HepG2 (cell line): Measurements from ENCODE around the gene CFAP221. TPM values are rescaled to one million over a fixed set of nuclear protein-coding genes. Genes with fewer than 3 reads are reported as not detected.

Source experiments
- ATAC-seq: fragments of 200-7000 bp; cut with Tn5 transposase; 3 replicates; pipeline ENCODE4 v1.9.1; 2020; ENCODE audit warnings: mild to moderate bottlenecking, moderate library complexity
- BruUV-seq: library from RNA; stranded (reverse); fragments of 400-500 nt; replicated peaks from 2 replicates; lab custom pipeline; 2021; lab: Mats Ljungman, UMichigan
- CTCF ChIA-PET: fragments of 300-600 bp; formaldehyde crosslinking; extraction: SDS; loops from one replicate; lab custom pipeline; 2021; ENCODE audit warnings: low total read pairs, inconsistent platforms, low intra/inter-chr PET ratio; lab: Yijun Ruan, JAX
- POLR2A ChIA-PET: fragments of 350-600 bp; sonication (Branson Sonifier 250); formaldehyde crosslinking; loops from one replicate; lab custom pipeline; 2020; ENCODE audit warnings: antibody characterized with exemption, inconsistent platforms; lab: Yijun Ruan, JAX
- DNase-seq: peaks from one replicate; pipeline ENCODE4 v3.0.0-alpha.2; 2015; ENCODE audit warnings: low spot score
- FAIRE-seq: peaks from 3 replicates; lab custom pipeline; 2011; peaks lifted over from hg19 to GRCh38; lab: Jason Lieb, UNC
- H2AFZ ChIP-seq: one replicate; pipeline ENCODE4 v1.6.1; 2011; ENCODE audit warnings: low read length, inconsistent platforms
- H3K27ac ChIP-seq: fragments of 300-600 bp; 3 replicates; pipeline ENCODE4 v1.8.0; 2011; ENCODE audit warnings: mixed run types, mild to moderate bottlenecking, mixed read lengths, low read length, inconsistent platforms; ENCODE audit not compliant: insufficient read depth; ENCODE audit errors: extremely low read length
- H3K27me3 ChIP-seq, 2 experiments: fragments of 200-600 bp in 1 of 2; 2 replicates in 1 of 2; 3 replicates in 1 of 2; pipeline versions ENCODE4 v1.6.0 to v1.8.0; 2011; ENCODE audit warnings: low read length in 2 of 2, mild to moderate bottlenecking in 2 of 2, moderate library complexity in 2 of 2, inconsistent platforms in 1 of 2; ENCODE audit not compliant: insufficient read depth in 2 of 2, control insufficient read depth in 1 of 2
- H3K36me3 ChIP-seq, 2 experiments: fragments of 200-600 bp in 1 of 2; replicated peaks in 1 of 2; 2 replicates in 1 of 2; 3 replicates in 1 of 2; pipeline versions ENCODE4 v1.5.1 to v1.8.0; 2011; ENCODE audit warnings: low read length in 2 of 2, inconsistent platforms in 1 of 2; ENCODE audit not compliant: insufficient read depth in 2 of 2, control insufficient read depth in 1 of 2
- H3K4me1 ChIP-seq: 2 replicates; pipeline ENCODE4 v1.5.1; 2012; ENCODE audit warnings: low read length, inconsistent platforms; ENCODE audit not compliant: insufficient read depth
- H3K4me2 ChIP-seq: 2 replicates; pipeline ENCODE4 v1.6.0; 2011; ENCODE audit warnings: low read depth, low read length, inconsistent platforms
- H3K4me3 ChIP-seq, 3 experiments: fragments of 200-600 bp in 1 of 3; sonication (generic), shearing (Covaris generic) in 1 of 3; replicated peaks in 1 of 3; 2 replicates each; pipeline ENCODE4 v1.5.1; 2011 to 2016; ENCODE audit warnings: low read length in 3 of 3, inconsistent platforms in 2 of 3, low read depth in 2 of 3, mild to moderate bottlenecking in 2 of 3, control low read depth in 1 of 3, mixed read lengths in 1 of 3; ENCODE audit not compliant: insufficient read depth in 1 of 3
- H3K79me2 ChIP-seq: one replicate; pipeline ENCODE4 v1.6.1; 2011; ENCODE audit warnings: low read length, inconsistent platforms; ENCODE audit not compliant: insufficient read depth
- H3K9ac ChIP-seq: 2 replicates; pipeline ENCODE4 v1.6.0; 2011; ENCODE audit warnings: mild to moderate bottlenecking, low read depth, low read length, inconsistent platforms; ENCODE audit not compliant: insufficient read depth
- H3K9me3 ChIP-seq: 2 replicates; pipeline ENCODE4 v1.5.1; 2012; ENCODE audit warnings: mild to moderate bottlenecking, low read length
- H4K20me1 ChIP-seq: 2 replicates; pipeline ENCODE4 v1.6.0; 2011; ENCODE audit warnings: inconsistent platforms, mild to moderate bottlenecking, low read length, moderate library complexity; ENCODE audit not compliant: insufficient read depth
- DR1 ChIP-seq: sonication (generic); formaldehyde crosslinking; IDR thresholded peaks from 2 replicates; pipeline ENCODE4 v1.8.0; 2021; ENCODE audit warnings: mild to moderate bottlenecking, missing genetic modification reagents, inconsistent platforms
- JUNB ChIP-seq: sonication (generic); formaldehyde crosslinking; IDR thresholded peaks from 2 replicates; pipeline ENCODE4 v1.8.0; 2022; ENCODE audit warnings: missing genetic modification reagents, mild to moderate bottlenecking, borderline replicate concordance
- NFRKB ChIP-seq: fragments of 450-650 bp; IDR thresholded peaks from 2 replicates; pipeline ENCODE4 v1.6.1; 2017
- ONECUT2 ChIP-seq: sonication (generic); formaldehyde crosslinking; IDR thresholded peaks from 2 replicates; pipeline ENCODE4 v1.4.0; 2020; ENCODE audit warnings: missing genetic modification reagents
- PHF8 ChIP-seq: sonication (generic); formaldehyde crosslinking; IDR thresholded peaks from 2 replicates; pipeline ENCODE4 v1.5.0; 2020; ENCODE audit warnings: missing genetic modification reagents
- PTBP1 ChIP-seq: fragments of 200-400 bp; formaldehyde crosslinking; IDR thresholded peaks from 2 replicates; pipeline ENCODE4 v1.6.1; 2018; ENCODE audit warnings: low read length, low read depth; ENCODE audit not compliant: poor library complexity, severe bottlenecking
- TFDP2 ChIP-seq: sonication (generic); formaldehyde crosslinking; IDR thresholded peaks from 2 replicates; pipeline ENCODE4 v1.4.0; 2020; ENCODE audit warnings: missing genetic modification reagents
- YY1 ChIP-seq: IDR thresholded peaks from 2 replicates; pipeline ENCODE4 v1.6.1; 2011; ENCODE audit warnings: low read length, low read depth, moderate library complexity, mild to moderate bottlenecking; ENCODE audit not compliant: insufficient read depth, insufficient replicate concordance
- ZNF180 ChIP-seq: sonication (generic); formaldehyde crosslinking; IDR thresholded peaks from 2 replicates; pipeline ENCODE4 v1.4.0; 2020; ENCODE audit warnings: low read depth, missing genetic modification reagents, borderline replicate concordance
- ZNF547 ChIP-seq: sonication (generic); formaldehyde crosslinking; IDR thresholded peaks from 2 replicates; pipeline ENCODE4 v1.5.1; 2020; ENCODE audit warnings: mild to moderate bottlenecking, missing genetic modification reagents
- ZXDC ChIP-seq: sonication (generic); formaldehyde crosslinking; IDR thresholded peaks from 2 replicates; pipeline ENCODE4 v1.5.0; 2020; ENCODE audit warnings: mild to moderate bottlenecking, missing genetic modification reagents
- WGBS: methylation state at CpG from one replicate; pipeline ENCODE4 v1.1.6; 2017; ENCODE audit warnings: low lambda C conversion rate; 5-methylcytosine and 5-hydroxymethylcytosine counted together
- in situ Hi-C: cut with HindIII; loops from 2 replicates; pipeline ENCODE4 v1.10.0; 2017; ENCODE audit warnings: low pct_unique_long_range_greater_than_20kb; ENCODE audit not compliant: extremely low pct_ligation_motif_present
- intact Hi-C: fragments of 100-400 bp; cut with micrococcal nuclease; formaldehyde crosslinking; loops from one replicate; pipeline ENCODE4 v1.10.0; 2022; ENCODE audit not compliant: unreplicated experiment
- polyA plus RNA-seq, 8 experiments: library from polyadenylated mRNA; depleted of rRNA in 3 of 8; stranded (reverse) in 7 of 8; unstranded in 1 of 8; fragments of >200 nt; fragmentation: Illumina TruSeq in 4 of 8; extraction: Trizol in 4 of 8; gene quantifications; 2 replicates each; pipeline versions ENCODE4 v1.2.1 to v1.2.3, GENCODE V29; 2011 to 2016; ENCODE audit warnings: low read depth in 4 of 8, missing spikeins in 1 of 8, mixed read lengths in 1 of 8; ENCODE audit not compliant: insufficient read depth in 1 of 8
- total RNA-seq, 5 experiments: library from RNA; depleted of rRNA; stranded (reverse); fragments of >200 nt; fragmentation: Illumina TruSeq; extraction: Trizol; gene quantifications; 2 replicates each; pipeline ENCODE4 v1.2.3, GENCODE V29; 2016; ENCODE audit warnings: low read depth in 1 of 5
- TF ChIP-seq, protein P1 (sequence below): sonication (generic); formaldehyde crosslinking; IDR thresholded peaks from 2 replicates; pipeline ENCODE4 v1.8.0; 2022; ENCODE audit warnings: mild to moderate bottlenecking, missing genetic modification reagents, borderline replicate concordance

CFAP221 gene
- total and polyA plus RNA-seq, 2 of the 13 experiments (the other 11 are each of a cell fraction or from before 2014, with no cell fraction given): not detected

DNA sequence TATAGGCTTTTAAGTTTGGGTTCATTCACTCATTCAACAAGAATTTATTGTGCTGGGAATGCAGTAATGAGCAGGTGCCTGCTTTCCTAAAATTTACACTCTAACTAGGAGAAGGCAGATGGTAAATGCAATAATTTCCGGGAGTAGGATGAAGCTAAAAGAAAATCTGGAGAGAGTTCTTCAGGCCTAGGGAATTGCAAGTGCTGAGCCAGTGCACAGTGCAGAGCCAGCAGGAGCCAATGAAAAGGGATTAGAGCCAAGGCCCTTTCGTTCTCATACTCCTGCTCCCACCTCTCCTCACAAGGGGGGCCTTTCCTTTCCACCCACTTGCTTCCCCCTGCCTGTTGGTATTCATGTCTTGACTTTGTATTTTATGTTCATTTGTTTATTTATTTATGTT, 55.1 kb downstream of the CFAP221 start:
- no peak for FAIRE-seq
- H3K9me3 ChIP-seq: no peaks in the 10 kb centered on the region
- H3K4me2 ChIP-seq: no peak overlapping the region
- intact Hi-C loops: no loop called here
- no peak overlapping the region for H3K9ac ChIP-seq
- WGBS: 38% methylated on average over 2 of the region's 2 CpGs
- no peaks in the 10 kb centered on the region for H3K4me1 ChIP-seq
- no peaks in the 10 kb centered on the region for H4K20me1 ChIP-seq
- no peak for ATAC-seq
- TF ChIP-seq JUNB (CRISPR knock-in tag) (no peak), ZNF180 (no peak), ZXDC (no peak), DR1 (CRISPR knock-in tag) (no peak), YY1 (no peak), PHF8 (no peak), TFDP2 (no peak), PTBP1 (no peak), NFRKB (no peak), ZNF547 (CRISPR knock-in tag) (no peak), ONECUT2 (no peak)
- TF ChIP-seq, protein P1, sequence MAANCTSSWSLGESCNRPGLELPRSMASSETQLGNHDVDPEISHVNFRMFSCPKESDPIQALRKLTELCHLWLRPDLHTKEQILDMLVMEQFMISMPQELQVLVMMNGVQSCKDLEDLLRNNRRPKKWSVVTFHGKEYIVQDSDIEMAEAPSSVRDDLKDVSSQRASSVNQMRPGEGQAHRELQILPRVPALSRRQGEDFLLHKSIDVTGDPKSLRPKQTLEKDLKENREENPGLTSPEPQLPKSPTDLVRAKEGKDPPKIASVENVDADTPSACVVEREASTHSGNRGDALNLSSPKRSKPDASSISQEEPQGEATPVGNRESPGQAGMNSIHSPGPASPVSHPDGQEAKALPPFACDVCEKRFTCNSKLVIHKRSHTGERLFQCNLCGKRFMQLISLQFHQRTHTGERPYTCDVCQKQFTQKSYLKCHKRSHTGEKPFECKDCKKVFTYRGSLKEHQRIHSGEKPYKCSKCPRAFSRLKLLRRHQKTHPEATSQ (CRISPR knock-in tag): no peak
- H3K4me3 ChIP-seq: no peak overlapping the region
- no peak overlapping the region for H3K27ac ChIP-seq
- CTCF ChIA-PET: no interaction called here
- in situ Hi-C loops: no loop called here
- H3K79me2 ChIP-seq: no peaks in the 10 kb centered on the region
- POLR2A ChIA-PET: no interaction called here
- no peak for DNase-seq
- BruUV-seq: no TSS peak
- no peaks in the 10 kb centered on the region for H3K36me3 ChIP-seq
- H2AFZ ChIP-seq: no peak overlapping the region
- H3K27me3 ChIP-seq: peaks cover 1 to 3% of the 10 kb centered on the region in 2 experiments; a peak in 2 of 5 replicates
